GM23338 (cell line): ENCODE data around the gene CMIP. TPM values are rescaled to one million over a fixed set of nuclear protein-coding genes. Genes with fewer than 3 reads are reported as not detected.

Experiments used
- ATAC-seq: fragments of 200-7000 bp; cut with Tn5 transposase; 3 replicates; pipeline ENCODE4 v1.9.1; 2020
- DNase-seq: peaks from one replicate; pipeline ENCODE4 v3.0.0-alpha.2; 2015; ENCODE audit warnings: low spot score
- H2AFZ ChIP-seq: fragments of 200-600 bp; sonication (generic); 2 replicates; pipeline ENCODE4 v1.8.0; 2016; ENCODE audit warnings: antibody characterized with exemption, mild to moderate bottlenecking, moderate library complexity
- H3F3A ChIP-seq: fragments of 200-600 bp; sonication (generic); replicated peaks from 2 replicates; pipeline ENCODE4 v1.8.0; 2017; ENCODE audit warnings: antibody characterized with exemption, mixed run types, low read depth
- H3K27ac ChIP-seq: fragments of 200-600 bp; sonication (generic); 2 replicates; pipeline ENCODE4 v1.6.1; 2016; ENCODE audit warnings: low read depth
- H3K27me3 ChIP-seq: fragments of 200-600 bp; sonication (generic); 2 replicates; pipeline ENCODE4 v1.8.0; 2016; ENCODE audit warnings: mild to moderate bottlenecking, mixed run types, moderate library complexity; ENCODE audit not compliant: insufficient read depth
- H3K36me3 ChIP-seq: fragments of 200-600 bp; sonication (generic); 2 replicates; pipeline ENCODE4 v1.8.0; 2016; ENCODE audit warnings: mild to moderate bottlenecking; ENCODE audit not compliant: insufficient read depth
- H3K4me1 ChIP-seq: fragments of 200-600 bp; sonication (generic); 2 replicates; pipeline ENCODE4 v1.8.0; 2016; ENCODE audit warnings: mild to moderate bottlenecking, moderate library complexity; ENCODE audit not compliant: insufficient read depth
- H3K4me2 ChIP-seq: fragments of 200-600 bp; sonication (generic); 2 replicates; pipeline ENCODE4 v1.7.1; 2017; ENCODE audit warnings: mixed run types
- H3K4me3 ChIP-seq: fragments of 200-600 bp; sonication (generic); 2 replicates; pipeline ENCODE4 v1.6.1; 2016; ENCODE audit warnings: mixed run types
- H3K79me2 ChIP-seq: fragments of 200-600 bp; sonication (generic); replicated peaks from 2 replicates; pipeline ENCODE4 v1.8.0; 2017; ENCODE audit warnings: mild to moderate bottlenecking; ENCODE audit not compliant: insufficient read depth
- H3K9me2 ChIP-seq: fragments of 200-600 bp; sonication (generic); 2 replicates; pipeline ENCODE4 v1.8.0; 2017; ENCODE audit not compliant: insufficient read depth
- H4K20me1 ChIP-seq: fragments of 200-600 bp; sonication (generic); replicated peaks from 2 replicates; pipeline ENCODE4 v1.8.0; 2017; ENCODE audit warnings: mild to moderate bottlenecking; ENCODE audit not compliant: insufficient read depth
- H3K27ac Mint-ChIP-seq: 2 replicates; pipeline ENCODE4 v1.8.0; 2020; ENCODE audit warnings: inconsistent platforms, mild to moderate bottlenecking, moderate library complexity, mixed read lengths
- H3K27me3 Mint-ChIP-seq: 3 replicates; pipeline ENCODE4 v1.8.0; 2022; ENCODE audit warnings: low read depth, mild to moderate bottlenecking, moderate library complexity, mixed read lengths, inconsistent platforms; ENCODE audit not compliant: insufficient read depth, poor library complexity
- H3K36me3 Mint-ChIP-seq: 3 replicates; pipeline ENCODE4 v1.8.0; 2021; ENCODE audit warnings: low read depth, mild to moderate bottlenecking, inconsistent platforms, moderate library complexity, mixed read lengths
- H3K4me1 Mint-ChIP-seq: 3 replicates; pipeline ENCODE4 v1.8.0; 2020; ENCODE audit warnings: mild to moderate bottlenecking, inconsistent platforms, mixed read lengths
- H3K4me3 Mint-ChIP-seq: 3 replicates; pipeline ENCODE4 v1.8.0; 2021; ENCODE audit warnings: moderate library complexity, mild to moderate bottlenecking, inconsistent platforms, mixed read lengths
- H3K9me3 Mint-ChIP-seq: 3 replicates; pipeline ENCODE4 v1.8.0; 2020; ENCODE audit warnings: moderate library complexity, mild to moderate bottlenecking, inconsistent platforms, mixed read lengths
- CREB1 ChIP-seq: fragments of 250-450 bp; sonication (Bioruptor Pico); IDR thresholded peaks from 2 replicates; pipeline ENCODE4 v1.5.0; 2020; ENCODE audit warnings: low read depth, mild to moderate bottlenecking, moderate library complexity
- CTCF ChIP-seq, 2 experiments: fragments of 200-600 bp in 1 of 2; sonication (generic) in 1 of 2; conservative IDR thresholded peaks; 2 replicates each; pipeline versions ENCODE4 v1.5.1 to v1.6.1; 2016 to 2017; ENCODE audit warnings: antibody characterized with exemption in 2 of 2, low read depth in 2 of 2, mild to moderate bottlenecking in 2 of 2, moderate library complexity in 1 of 2
- ETS1 ChIP-seq: IDR thresholded peaks from 2 replicates; pipeline ENCODE4 v1.6.1; 2016; ENCODE audit warnings: antibody characterized with exemption
- EZH2 ChIP-seq: fragments of 200-600 bp; sonication (generic); IDR thresholded peaks from one replicate; pipeline ENCODE4 v1.8.0; 2017; ENCODE audit warnings: antibody characterized with exemption, mild to moderate bottlenecking, low read depth; ENCODE audit not compliant: unreplicated experiment
- EZH2phosphoT487 ChIP-seq: fragments of 200-600 bp; sonication (generic); IDR thresholded peaks from one replicate; pipeline ENCODE4 v1.8.1; 2018; ENCODE audit warnings: antibody characterized with exemption; ENCODE audit not compliant: unreplicated experiment
- JUNB ChIP-seq: IDR thresholded peaks from one replicate; pipeline ENCODE4 v1.6.1; 2016; ENCODE audit warnings: antibody characterized with exemption; ENCODE audit not compliant: unreplicated experiment
- NANOG ChIP-seq: IDR thresholded peaks from 2 replicates; pipeline ENCODE4 v1.6.1; 2016; ENCODE audit warnings: antibody characterized with exemption, borderline replicate concordance
- POLR2AphosphoS5 ChIP-seq: IDR thresholded peaks from 2 replicates; pipeline ENCODE4 v1.6.1; 2016; ENCODE audit warnings: antibody characterized with exemption, low read depth
- REST ChIP-seq: IDR thresholded peaks from one replicate; pipeline ENCODE4 v1.6.1; 2018; ENCODE audit warnings: antibody characterized with exemption; ENCODE audit not compliant: unreplicated experiment
- STAT1 ChIP-seq: IDR thresholded peaks from one replicate; pipeline ENCODE4 v1.6.1; 2016; ENCODE audit warnings: antibody characterized with exemption; ENCODE audit not compliant: unreplicated experiment
- ZNF114 ChIP-seq: fragments of 250-450 bp; sonication (Bioruptor Pico); IDR thresholded peaks from 2 replicates; pipeline ENCODE4 v1.5.0; 2020; ENCODE audit warnings: mild to moderate bottlenecking, moderate library complexity
- ZNF331 ChIP-seq: fragments of 250-450 bp; sonication (Bioruptor Pico); IDR thresholded peaks from 2 replicates; pipeline ENCODE4 v1.5.0; 2020; ENCODE audit warnings: low read depth, mild to moderate bottlenecking, moderate library complexity
- ZNF462 ChIP-seq: fragments of 250-450 bp; sonication (Bioruptor Pico); IDR thresholded peaks from 2 replicates; pipeline ENCODE4 v1.5.0; 2020; ENCODE audit warnings: mild to moderate bottlenecking, moderate library complexity
- polyA plus RNA-seq: library from polyadenylated mRNA; unstranded; fragments of >200 nt; fragmentation: Nextera tagmentation; extraction: Ambion mirVana; gene quantifications from 2 replicates; pipeline ENCODE4 v1.2.1, GENCODE V29; 2016
- total RNA-seq: library from RNA; depleted of rRNA; stranded (reverse); fragments of >200 nt; shearing (Covaris generic); gene quantifications from 2 replicates; pipeline ENCODE4 v1.2.3, GENCODE V29; 2014

Gene CMIP
- total and polyA plus RNA-seq, 2 experiments from 2014 or later, result 9.5 to 62.3 TPM

GRCh38 chr16:81421536-81421935 is 23.1 kb upstream of the CMIP start:
- H4K20me1 ChIP-seq, result no peaks in the 10 kb centered on the region
- no peak overlapping the region for H3K4me3 ChIP-seq
- no peak overlapping the region for H3K27ac Mint-ChIP-seq
- no peak overlapping the region for H3K4me2 ChIP-seq
- H3K9me3 Mint-ChIP-seq, result peaks cover 8% of the 10 kb centered on the region
- no peaks in the 10 kb centered on the region for H3K79me2 ChIP-seq
- TF ChIP-seq NANOG, result no peak
- TF ChIP-seq ZNF462 (CRISPR knock-in tag), result no peak
- TF ChIP-seq POLR2AphosphoS5, result no peak
- no peak for TF ChIP-seq EZH2phosphoT487
- TF ChIP-seq ETS1, result no peak
- TF ChIP-seq REST, result no peak
- no peak for TF ChIP-seq EZH2
- TF ChIP-seq STAT1, result no peak
- no peak for TF ChIP-seq ZNF114 (CRISPR knock-in tag)
- TF ChIP-seq CREB1 (CRISPR knock-in tag), result no peak
- no peak for TF ChIP-seq JUNB
- no peak for TF ChIP-seq CTCF (conservative IDR thresholded peaks at IDR 0.05; ENCODE audit: low read depth in 2 of 2)
- no peak for TF ChIP-seq ZNF331
- no peak overlapping the region for H2AFZ ChIP-seq
- H3K27me3 Mint-ChIP-seq, result peaks cover 9% of the 10 kb centered on the region
- no peaks in the 10 kb centered on the region for H3F3A ChIP-seq
- ATAC-seq (no peak), DNase-seq (no peak)
- H3K4me3 Mint-ChIP-seq, result no peak overlapping the region
- H3K36me3 Mint-ChIP-seq, result no peaks in the 10 kb centered on the region
- H3K4me1 Mint-ChIP-seq, result peaks cover 5% of the 10 kb centered on the region
- H3K27ac ChIP-seq, result no peak overlapping the region
- H3K4me1 ChIP-seq, result no peaks in the 10 kb centered on the region
- no peaks in the 10 kb centered on the region for H3K36me3 ChIP-seq
- H3K27me3 ChIP-seq, result no peaks in the 10 kb centered on the region
- H3K9me2 ChIP-seq, result no peaks in the 10 kb centered on the region
